GM19035 (cell line): ENCODE measurements around the gene PSENEN.

Experiments
- ATAC-seq: cut with Tn5 transposase; IDR thresholded peaks from one replicate; pipeline ENCODE4 v1.9.1; 2021; ENCODE audit not compliant: unreplicated experiment

The PSENEN gene

DNA sequence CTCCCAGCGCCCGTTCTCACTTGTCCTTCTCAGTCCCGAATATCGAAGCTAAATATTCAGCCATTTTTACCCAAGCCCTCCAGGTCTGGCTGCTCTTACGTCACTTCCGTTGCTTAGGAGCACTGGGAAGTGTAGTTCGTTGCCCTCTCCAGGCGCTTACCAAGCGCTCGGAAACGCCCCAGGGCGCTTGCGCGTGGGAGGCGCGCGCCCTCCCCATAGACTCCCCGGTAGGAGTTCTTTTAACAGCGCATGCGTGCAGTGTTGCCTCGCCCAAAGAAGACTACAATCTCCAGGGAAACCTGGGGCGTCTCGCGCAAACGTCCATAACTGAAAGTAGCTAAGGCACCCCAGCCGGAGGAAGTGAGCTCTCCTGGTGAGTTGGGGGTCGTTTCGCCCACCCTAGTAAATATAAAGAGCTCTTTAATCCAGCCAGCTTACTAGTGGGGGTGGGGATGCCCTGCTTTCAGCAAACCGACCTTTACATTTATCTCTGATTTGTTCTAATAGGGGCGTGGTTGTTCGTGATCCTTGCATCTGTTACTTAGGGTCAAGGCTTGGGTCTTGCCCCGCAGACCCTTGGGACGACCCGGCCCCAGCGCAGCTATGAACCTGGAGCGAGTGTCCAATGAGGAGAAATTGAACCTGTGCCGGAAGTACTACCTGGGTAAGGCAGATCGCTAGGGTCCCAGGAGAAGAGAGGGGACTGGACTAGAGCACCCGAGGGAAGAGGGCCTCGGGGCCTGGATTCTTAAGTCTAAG is at the start of gene PSENEN, which contains the start of gene U2AF1L4:
TSS of gene PSENEN (plus strand) at position 324 of the 759 bp plus-strand sequence. CDS start at position 604, 280 bp downstream.
TSS of gene U2AF1L4 (minus strand) at position 91 of the 759 bp plus-strand sequence. CDS start at position 64, 27 bp downstream.
- peak; percentile 50 for ATAC-seq

GRCh38 chr19:35695895-35696422 is 49.5 kb upstream of the PSENEN start:
- ATAC-seq, result no peak

DNA sequence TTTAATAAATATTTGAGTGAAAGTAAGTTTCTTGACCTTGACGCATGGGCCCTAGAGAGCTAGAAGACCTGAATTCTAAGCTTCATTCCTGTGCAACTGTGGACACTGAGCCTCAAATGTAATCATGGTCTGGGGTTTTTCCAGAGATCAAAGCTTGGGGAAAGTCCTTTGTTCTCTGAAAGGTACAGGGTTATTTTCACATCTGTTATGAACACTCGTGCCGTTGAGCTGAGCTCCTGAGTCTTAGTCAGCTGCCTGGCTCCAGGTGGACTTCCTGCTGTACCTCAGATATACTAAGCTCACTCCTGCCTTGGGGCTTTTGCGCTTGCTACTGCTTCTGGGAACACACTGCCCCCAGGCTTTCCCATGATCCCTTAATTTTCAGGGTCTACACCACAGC is 48.6 kb upstream of the PSENEN start:
- no peak for ATAC-seq

- ATAC-seq, result peak; percentile 90
Measured at GRCh38 chr19:35702223-35703012, 43.0 kb upstream of the PSENEN start.

GRCh38 chr19:35703343-35703742 is 42.1 kb upstream of the PSENEN start:
- no peak for ATAC-seq

- ATAC-seq, result no peak
Measured at GRCh38 chr19:35704218-35704617, 41.2 kb upstream of the PSENEN start, which contains the start of gene ZBTB32. TSS of gene ZBTB32 (plus strand) at chr19:35704558. CDS start at chr19:35714627, 10,069 bp downstream.

DNA sequence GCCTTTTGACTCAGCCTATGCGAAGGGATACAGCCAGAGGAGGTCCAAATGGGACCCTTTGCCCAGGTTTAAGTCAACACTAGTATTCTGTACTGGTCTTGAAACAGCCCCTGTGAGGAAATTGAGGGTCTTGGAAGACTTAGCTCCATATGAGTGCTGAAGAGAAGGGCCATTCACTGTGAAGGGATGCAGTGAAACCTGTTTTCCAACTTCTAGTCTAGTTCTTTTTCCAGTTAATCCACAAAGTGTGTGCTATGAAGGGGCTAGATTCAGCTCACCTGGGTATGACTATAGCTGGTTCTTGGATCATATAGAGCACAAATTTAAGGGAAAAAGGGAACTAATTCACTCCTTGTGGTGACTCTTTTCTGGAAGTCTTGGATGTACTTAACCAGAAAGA is 37.1 kb upstream of the PSENEN start:
- no peak for ATAC-seq

GRCh38 chr19:35710784-35711723 is 34.4 kb upstream of the PSENEN start:
- peak; percentile 32 for ATAC-seq

GRCh38 chr19:35712567-35713505 is 32.6 kb upstream of the PSENEN start:
- no peak for ATAC-seq

- no peak for ATAC-seq
Measured at GRCh38 chr19:35713506-35713850, 32.0 kb upstream of the PSENEN start.

DNA sequence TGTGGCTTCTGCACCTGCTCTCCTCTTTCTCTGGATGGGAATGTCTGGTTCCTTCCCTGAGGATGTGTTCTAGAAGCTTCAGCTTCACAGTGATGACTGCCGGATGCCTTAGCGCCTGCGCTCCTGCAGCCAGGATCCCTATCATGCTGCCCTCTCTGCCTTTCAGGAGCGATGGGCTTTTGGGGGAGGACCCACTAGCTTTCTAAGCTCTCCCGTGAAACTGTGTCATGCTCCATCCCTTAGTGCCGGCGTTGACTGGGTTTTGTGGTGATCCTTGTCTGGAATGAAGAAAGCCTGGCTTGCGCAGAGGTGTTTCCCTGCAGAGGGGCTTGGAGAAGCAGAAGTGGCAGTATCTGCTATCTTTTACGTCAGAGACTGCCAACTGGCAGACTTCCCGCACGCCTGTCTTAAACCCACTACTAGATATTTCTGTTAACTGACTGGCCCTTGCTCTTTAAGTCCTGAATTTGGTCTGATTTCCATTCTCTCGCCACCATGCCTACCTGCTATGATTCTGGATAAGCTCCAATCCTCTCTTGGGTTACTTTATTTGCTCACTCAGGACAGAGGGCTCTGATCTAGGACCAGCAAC is 31.5 kb upstream of the PSENEN start:
- no peak for ATAC-seq

DNA sequence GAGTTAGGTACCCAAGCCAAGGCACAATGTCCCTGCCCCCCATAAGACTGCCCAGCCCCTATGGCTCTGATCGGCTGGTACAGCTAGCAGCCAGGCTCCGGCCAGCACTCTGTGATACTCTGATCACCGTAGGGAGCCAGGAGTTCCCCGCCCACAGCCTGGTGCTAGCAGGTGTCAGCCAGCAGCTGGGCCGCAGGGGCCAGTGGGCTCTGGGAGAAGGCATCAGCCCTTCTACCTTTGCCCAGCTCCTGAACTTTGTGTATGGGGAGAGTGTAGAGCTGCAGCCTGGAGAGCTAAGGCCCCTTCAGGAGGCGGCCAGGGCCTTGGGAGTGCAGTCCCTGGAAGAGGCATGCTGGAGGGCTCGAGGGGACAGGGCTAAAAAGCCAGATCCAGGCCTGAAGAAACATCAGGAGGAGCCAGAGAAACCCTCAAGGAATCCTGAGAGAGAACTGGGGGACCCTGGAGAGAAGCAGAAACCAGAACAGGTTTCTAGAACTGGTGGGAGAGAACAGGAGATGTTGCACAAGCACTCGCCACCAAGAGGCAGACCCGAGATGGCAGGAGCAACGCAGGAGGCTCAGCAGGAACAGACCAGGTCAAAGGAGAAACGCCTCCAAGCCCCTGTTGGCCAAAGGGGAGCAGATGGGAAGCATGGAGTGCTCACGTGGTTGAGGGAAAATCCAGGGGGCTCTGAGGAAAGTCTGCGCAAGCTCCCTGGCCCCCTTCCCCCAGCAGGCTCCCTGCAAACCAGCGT is 30.7 kb upstream of the PSENEN start:
- ATAC-seq, result no peak

- no peak for ATAC-seq
Measured at GRCh38 chr19:35715355-35715809, 30.1 kb upstream of the PSENEN start.

DNA sequence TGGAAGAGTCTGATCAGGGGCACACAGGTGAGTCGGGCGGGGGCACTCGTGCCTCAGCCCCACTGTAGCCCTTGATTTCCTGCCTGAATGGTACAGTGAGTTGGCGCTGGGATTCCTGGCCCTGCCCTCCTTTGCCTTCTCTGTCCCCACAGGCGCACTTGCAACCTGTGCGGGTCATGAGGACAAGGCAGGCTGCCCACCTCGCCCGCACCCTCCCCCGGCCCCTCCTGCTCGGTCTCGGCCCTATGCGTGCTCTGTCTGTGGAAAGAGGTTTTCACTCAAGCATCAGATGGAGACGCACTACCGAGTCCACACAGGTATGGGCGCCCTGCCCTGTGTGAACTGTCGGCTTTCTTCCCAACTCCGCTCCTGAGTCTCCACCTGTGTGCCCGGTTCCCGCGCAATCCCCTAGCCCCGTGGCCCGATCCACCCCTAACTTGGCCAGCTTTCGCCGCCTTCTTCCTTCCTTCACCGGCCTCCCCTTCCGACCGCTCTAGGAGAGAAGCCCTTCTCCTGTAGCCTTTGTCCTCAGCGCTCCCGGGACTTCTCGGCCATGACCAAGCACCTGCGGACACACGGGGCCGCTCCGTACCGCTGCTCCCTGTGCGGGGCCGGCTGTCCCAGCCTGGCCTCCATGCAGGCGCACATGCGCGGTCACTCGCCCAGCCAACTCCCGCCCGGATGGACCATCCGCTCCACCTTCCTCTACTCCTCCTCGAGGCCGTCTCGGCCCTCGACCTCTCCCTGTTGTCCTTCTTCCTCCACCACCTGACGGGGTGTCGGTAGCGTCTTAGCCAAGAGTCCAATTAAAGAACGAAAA is 29.3 kb upstream of the PSENEN start:
- ATAC-seq, result peak; percentile 0

- ATAC-seq, result peak; percentile 60
Measured at GRCh38 chr19:35716801-35717664, 28.4 kb upstream of the PSENEN start.

GRCh38 chr19:35717665-35718344 is 27.6 kb upstream of the PSENEN start, which contains the start of gene KMT2B:
TSS of gene KMT2B (plus strand) at chr19:35718003. CDS start at chr19:35718019, 16 bp downstream.
- peak; percentile 0 for ATAC-seq
